ENCODE measurements around the gene FKBP2. TPM values are rescaled to one million over a fixed set of nuclear protein-coding genes. Genes with fewer than 3 reads are reported as not detected.
A peak's percentile ranks its signal among the peaks of the same experiment; 100 is the strongest.

FKBP2 gene
- total and polyA plus RNA-seq, 2 of the 13 experiments (the other 11 are each of a cell fraction or from before 2014, with no cell fraction given) = 30.1 to 53.3 TPM

DNA sequence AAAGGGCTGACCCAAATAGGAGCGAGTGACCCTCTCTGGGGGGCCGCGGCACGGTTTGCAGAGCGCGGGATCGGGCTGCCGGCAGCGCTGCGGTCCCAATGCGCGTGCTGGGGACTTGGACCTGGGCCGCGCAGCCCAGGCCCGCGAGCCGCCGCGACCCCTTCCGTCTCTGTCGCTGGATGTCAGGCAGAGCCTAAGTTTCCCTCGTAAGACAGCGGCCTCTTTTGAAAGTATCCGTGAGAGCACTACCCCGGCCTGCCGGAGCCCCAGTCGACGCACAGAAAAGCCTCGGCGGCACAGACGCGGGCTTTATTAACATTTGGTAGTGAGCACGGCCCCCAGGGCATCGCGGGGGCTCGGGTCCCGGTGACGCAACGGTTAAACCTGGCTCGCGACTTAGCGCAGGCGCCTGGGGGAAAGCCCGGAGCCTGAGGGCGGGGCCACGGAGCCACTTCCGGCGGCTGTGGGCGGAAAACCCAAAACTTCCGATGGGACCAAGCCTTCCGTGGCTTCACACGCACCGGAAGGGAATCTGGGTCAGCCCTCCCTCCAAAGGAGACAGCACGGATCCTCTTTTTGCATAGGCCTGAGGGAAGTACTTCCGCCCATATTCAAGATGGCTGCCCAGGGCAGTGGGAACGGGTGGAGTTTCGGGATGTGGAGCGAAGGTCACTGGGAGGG lies 28.8 kb downstream of the FKBP2 start (continued):
- TF ChIP-seq ZC3H4 (CRISPR knock-in tag; IDR thresholded peaks at IDR 0.05; ENCODE audit: borderline replicate concordance) = no peak
- peak; percentile 76 for TF ChIP-seq NFYC (CRISPR knock-in tag; IDR thresholded peaks at IDR 0.05)
- peak; percentile 98 for TF ChIP-seq TARDBP (CRISPR knock-in tag; IDR thresholded peaks at IDR 0.05)
- TF ChIP-seq, protein P1, sequence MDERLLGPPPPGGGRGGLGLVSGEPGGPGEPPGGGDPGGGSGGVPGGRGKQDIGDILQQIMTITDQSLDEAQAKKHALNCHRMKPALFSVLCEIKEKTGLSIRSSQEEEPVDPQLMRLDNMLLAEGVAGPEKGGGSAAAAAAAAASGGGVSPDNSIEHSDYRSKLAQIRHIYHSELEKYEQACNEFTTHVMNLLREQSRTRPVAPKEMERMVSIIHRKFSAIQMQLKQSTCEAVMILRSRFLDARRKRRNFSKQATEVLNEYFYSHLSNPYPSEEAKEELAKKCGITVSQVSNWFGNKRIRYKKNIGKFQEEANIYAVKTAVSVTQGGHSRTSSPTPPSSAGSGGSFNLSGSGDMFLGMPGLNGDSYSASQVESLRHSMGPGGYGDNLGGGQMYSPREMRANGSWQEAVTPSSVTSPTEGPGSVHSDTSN (CRISPR knock-in tag; IDR thresholded peaks at IDR 0.05) = no peak
- no peak for TF ChIP-seq MATR3 (CRISPR knock-in tag; IDR thresholded peaks at IDR 0.05)
- TF ChIP-seq, protein P2, sequence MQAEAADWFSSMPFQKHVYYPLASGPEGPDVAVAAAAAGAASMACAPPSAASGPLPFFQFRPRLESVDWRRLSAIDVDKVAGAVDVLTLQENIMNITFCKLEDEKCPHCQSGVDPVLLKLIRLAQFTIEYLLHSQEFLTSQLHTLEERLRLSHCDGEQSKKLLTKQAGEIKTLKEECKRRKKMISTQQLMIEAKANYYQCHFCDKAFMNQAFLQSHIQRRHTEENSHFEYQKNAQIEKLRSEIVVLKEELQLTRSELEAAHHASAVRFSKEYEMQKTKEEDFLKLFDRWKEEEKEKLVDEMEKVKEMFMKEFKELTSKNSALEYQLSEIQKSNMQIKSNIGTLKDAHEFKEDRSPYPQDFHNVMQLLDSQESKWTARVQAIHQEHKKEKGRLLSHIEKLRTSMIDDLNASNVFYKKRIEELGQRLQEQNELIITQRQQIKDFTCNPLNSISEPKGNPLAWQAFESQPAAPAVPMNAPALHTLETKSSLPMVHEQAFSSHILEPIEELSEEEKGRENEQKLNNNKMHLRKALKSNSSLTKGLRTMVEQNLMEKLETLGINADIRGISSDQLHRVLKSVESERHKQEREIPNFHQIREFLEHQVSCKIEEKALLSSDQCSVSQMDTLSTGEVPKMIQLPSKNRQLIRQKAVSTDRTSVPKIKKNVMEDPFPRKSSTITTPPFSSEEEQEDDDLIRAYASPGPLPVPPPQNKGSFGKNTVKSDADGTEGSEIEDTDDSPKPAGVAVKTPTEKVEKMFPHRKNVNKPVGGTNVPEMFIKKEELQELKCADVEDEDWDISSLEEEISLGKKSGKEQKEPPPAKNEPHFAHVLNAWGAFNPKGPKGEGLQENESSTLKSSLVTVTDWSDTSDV (CRISPR knock-in tag; IDR thresholded peaks at IDR 0.05) = no peak
- peak; percentile 45 for TF ChIP-seq TAF15 (IDR thresholded peaks at IDR 0.05; ENCODE audit: low read depth, low read length, poor library complexity, severe bottlenecking)
- peak; percentile 63 for TF ChIP-seq ASH2L (IDR thresholded peaks at IDR 0.05; ENCODE audit: insufficient read length, low read depth, low read length)
- peak; percentile 88 for TF ChIP-seq KDM2A (CRISPR knock-in tag; IDR thresholded peaks at IDR 0.05; ENCODE audit: borderline replicate concordance, low read depth)
- peak; percentile 87; the same call in 1 of the 2 replicates for TF ChIP-seq ZNF33A (CRISPR knock-in tag; IDR thresholded peaks at IDR 0.05; ENCODE audit: borderline replicate concordance)
- no peak for TF ChIP-seq ZNF136 (CRISPR knock-in tag; IDR thresholded peaks at IDR 0.05; ENCODE audit: low read depth)
- peak; percentile 100 for TF ChIP-seq YY1 (IDR thresholded peaks at IDR 0.05; ENCODE audit: insufficient read depth, insufficient replicate concordance, low read depth, low read length)
- TF ChIP-seq THAP11 (CRISPR knock-in tag; IDR thresholded peaks at IDR 0.05) = peak; percentile 97
- TF ChIP-seq, protein P3, sequence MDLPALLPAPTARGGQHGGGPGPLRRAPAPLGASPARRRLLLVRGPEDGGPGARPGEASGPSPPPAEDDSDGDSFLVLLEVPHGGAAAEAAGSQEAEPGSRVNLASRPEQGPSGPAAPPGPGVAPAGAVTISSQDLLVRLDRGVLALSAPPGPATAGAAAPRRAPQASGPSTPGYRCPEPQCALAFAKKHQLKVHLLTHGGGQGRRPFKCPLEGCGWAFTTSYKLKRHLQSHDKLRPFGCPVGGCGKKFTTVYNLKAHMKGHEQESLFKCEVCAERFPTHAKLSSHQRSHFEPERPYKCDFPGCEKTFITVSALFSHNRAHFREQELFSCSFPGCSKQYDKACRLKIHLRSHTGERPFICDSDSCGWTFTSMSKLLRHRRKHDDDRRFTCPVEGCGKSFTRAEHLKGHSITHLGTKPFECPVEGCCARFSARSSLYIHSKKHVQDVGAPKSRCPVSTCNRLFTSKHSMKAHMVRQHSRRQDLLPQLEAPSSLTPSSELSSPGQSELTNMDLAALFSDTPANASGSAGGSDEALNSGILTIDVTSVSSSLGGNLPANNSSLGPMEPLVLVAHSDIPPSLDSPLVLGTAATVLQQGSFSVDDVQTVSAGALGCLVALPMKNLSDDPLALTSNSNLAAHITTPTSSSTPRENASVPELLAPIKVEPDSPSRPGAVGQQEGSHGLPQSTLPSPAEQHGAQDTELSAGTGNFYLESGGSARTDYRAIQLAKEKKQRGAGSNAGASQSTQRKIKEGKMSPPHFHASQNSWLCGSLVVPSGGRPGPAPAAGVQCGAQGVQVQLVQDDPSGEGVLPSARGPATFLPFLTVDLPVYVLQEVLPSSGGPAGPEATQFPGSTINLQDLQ (CRISPR knock-in tag; IDR thresholded peaks at IDR 0.05) = no peak
- TF ChIP-seq, protein P4, sequence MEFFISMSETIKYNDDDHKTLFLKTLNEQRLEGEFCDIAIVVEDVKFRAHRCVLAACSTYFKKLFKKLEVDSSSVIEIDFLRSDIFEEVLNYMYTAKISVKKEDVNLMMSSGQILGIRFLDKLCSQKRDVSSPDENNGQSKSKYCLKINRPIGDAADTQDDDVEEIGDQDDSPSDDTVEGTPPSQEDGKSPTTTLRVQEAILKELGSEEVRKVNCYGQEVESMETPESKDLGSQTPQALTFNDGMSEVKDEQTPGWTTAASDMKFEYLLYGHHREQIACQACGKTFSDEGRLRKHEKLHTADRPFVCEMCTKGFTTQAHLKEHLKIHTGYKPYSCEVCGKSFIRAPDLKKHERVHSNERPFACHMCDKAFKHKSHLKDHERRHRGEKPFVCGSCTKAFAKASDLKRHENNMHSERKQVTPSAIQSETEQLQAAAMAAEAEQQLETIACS (CRISPR knock-in tag; IDR thresholded peaks at IDR 0.05) = peak; percentile 71; the same call in 1 of the 2 replicates
- TF ChIP-seq ZNF598 (CRISPR knock-in tag; IDR thresholded peaks at IDR 0.05; ENCODE audit: borderline replicate concordance) = no peak
- no peak for TF ChIP-seq SCMH1 (CRISPR knock-in tag; IDR thresholded peaks at IDR 0.05; ENCODE audit: borderline replicate concordance)
- TF ChIP-seq ZNF484 (CRISPR knock-in tag; IDR thresholded peaks at IDR 0.05; ENCODE audit: borderline replicate concordance, low read depth) = no peak

Measured in HepG2 (cell line).